A549 (cell line): ENCODE measurements around the gene ZMYND8. TPM values are rescaled to one million over a fixed set of nuclear protein-coding genes. Genes with fewer than 3 reads are reported as not detected.
"Not testable (repeated sequence)": the region's sequence is repeated elsewhere in the genome, so short reads cannot be mapped to it uniquely, and the experiment has no call there.

ENCODE experiments used
- ATAC-seq, 2 experiments: fragments of 200-7000 bp in 1 of 2; fragments of >200 bp in 1 of 2; cut with Nextera tagmentation in 1 of 2; cut with Tn5 transposase in 1 of 2; 3 replicates each; pipeline versions ENCODE4 v1.8.0 to v1.9.1; 2018 to 2020; ENCODE audit warnings: mild to moderate bottlenecking in 1 of 2, moderate library complexity in 1 of 2
- CTCF ChIA-PET: fragments of 300-600 bp; sonication (Branson Sonifier 250); formaldehyde crosslinking; extraction: SDS; loops from one replicate; lab custom pipeline; 2021; ENCODE audit warnings: antibody characterized with exemption, inconsistent platforms; lab: Yijun Ruan, JAX
- POLR2A ChIA-PET: fragments of 350-600 bp; formaldehyde crosslinking; extraction: SDS; loops from one replicate; lab custom pipeline; 2021; ENCODE audit warnings: antibody characterized with exemption, inconsistent platforms; lab: Yijun Ruan, JAX
- DNase-seq, 2 experiments: peaks; one replicate each; pipeline versions ENCODE4 v3.0.0 to v3.0.0-alpha.2; 2011 to 2016; ENCODE audit warnings: low read depth in 1 of 2, low spot score in 1 of 2
- FAIRE-seq: peaks from 2 replicates; lab custom pipeline; 2011; peaks lifted over from hg19 to GRCh38; lab: Jason Lieb, UNC
- H3K27ac ChIP-seq, 2 experiments: fragments of >200 bp; sonication (Bioruptor Twin); formaldehyde crosslinking; 3 replicates each; pipeline ENCODE4 v1.5.1; 2016 to 2017
- H3K4me1 ChIP-seq: fragments of >200 bp; sonication (Bioruptor Twin); formaldehyde crosslinking; 3 replicates; pipeline ENCODE4 v1.6.1; 2016
- H3K4me2 ChIP-seq: fragments of >200 bp; sonication (Bioruptor Twin); formaldehyde crosslinking; 3 replicates; pipeline ENCODE4 v1.6.1; 2016
- H3K4me3 ChIP-seq: fragments of >200 bp; sonication (Bioruptor Twin); formaldehyde crosslinking; 3 replicates; pipeline ENCODE4 v1.5.1; 2016
- H3K9me3 ChIP-seq: fragments of >200 bp; sonication (Bioruptor Twin); formaldehyde crosslinking; 3 replicates; pipeline ENCODE4 v1.6.1; 2016
- CEBPB ChIP-seq, 2 experiments: fragments of >200 bp in 1 of 2; sonication (Bioruptor Twin) in 1 of 2; formaldehyde crosslinking in 1 of 2; IDR thresholded peaks; 2 replicates each; pipeline ENCODE4 v1.6.1; 2012 to 2016
- FOSL2 ChIP-seq, 2 experiments: fragments of 450-650 bp in 1 of 2; fragments of >200 bp in 1 of 2; sonication (Bioruptor Twin) in 1 of 2; formaldehyde crosslinking; IDR thresholded peaks; 2 replicates each; pipeline versions ENCODE4 v1.5.0 to v1.6.1; 2016 to 2020; ENCODE audit warnings: mild to moderate bottlenecking in 1 of 2, moderate library complexity in 1 of 2
- FOXS1 ChIP-seq: fragments of 250-450 bp; sonication (Bioruptor Pico); IDR thresholded peaks from 2 replicates; pipeline ENCODE4 v1.5.0; 2020; ENCODE audit warnings: mild to moderate bottlenecking, moderate library complexity
- GATA3 ChIP-seq: IDR thresholded peaks from 2 replicates; pipeline ENCODE4 v1.6.1; 2012; ENCODE audit warnings: borderline replicate concordance
- HEYL ChIP-seq: fragments of 250-450 bp; sonication (Bioruptor Pico); IDR thresholded peaks from 2 replicates; pipeline ENCODE4 v1.8.0; 2021; ENCODE audit warnings: mild to moderate bottlenecking, moderate library complexity
- HOXB5 ChIP-seq: fragments of 250-450 bp; sonication (Bioruptor Pico); IDR thresholded peaks from 2 replicates; pipeline ENCODE4 v1.5.0; 2020; ENCODE audit warnings: mild to moderate bottlenecking, moderate library complexity
- JUN ChIP-seq, 2 experiments: fragments of >200 bp; sonication (Bioruptor Twin); formaldehyde crosslinking; IDR thresholded peaks; 2 replicates in 1 of 2; 3 replicates in 1 of 2; pipeline ENCODE4 v1.6.1; 2016 to 2017
- MYC ChIP-seq: IDR thresholded peaks from 2 replicates; pipeline ENCODE4 v1.6.1; 2012; ENCODE audit warnings: mild to moderate bottlenecking, inconsistent platforms, low read length, improper control_type of control experiment, borderline replicate concordance
- NFE2L2 ChIP-seq: fragments of 150-350 bp; conservative IDR thresholded peaks from 2 replicates; pipeline ENCODE4 v1.6.1; 2014; ENCODE audit warnings: low read length
- POLR2A ChIP-seq: IDR thresholded peaks from 2 replicates; pipeline ENCODE4 v1.6.1; 2012; ENCODE audit warnings: mild to moderate bottlenecking, low read length
- SREBF2 ChIP-seq: fragments of 450-650 bp; IDR thresholded peaks from 2 replicates; pipeline ENCODE4 v1.6.1; 2014; ENCODE audit warnings: mild to moderate bottlenecking, moderate library complexity
- ZFP36 ChIP-seq: fragments of 450-650 bp; IDR thresholded peaks from 2 replicates; pipeline ENCODE4 v1.6.1; 2014; ENCODE audit warnings: borderline replicate concordance; ENCODE audit not compliant: partially characterized antibody
- WGBS: methylation state at CpG from one replicate; pipeline ENCODE4 v1.1.6; 2017; ENCODE audit errors: missing lambda C conversion rate; 5-methylcytosine and 5-hydroxymethylcytosine counted together
- polyA plus RNA-seq, 4 experiments: library from polyadenylated mRNA; depleted of rRNA in 3 of 4; stranded (reverse); fragments of >200 nt; fragmentation: RNase III in 1 of 4; extraction: RNeasy Plus Mini Kit Qiagen cat#74134 plus additional on column Dnase treatment in 1 of 4; gene quantifications; 2 replicates in 3 of 4; 3 replicates in 1 of 4; pipeline ENCODE4 v1.2.3, GENCODE V29; 2011 to 2017
- TF ChIP-seq, protein P1 (sequence below): fragments of >200 bp; sonication (Bioruptor Twin); formaldehyde crosslinking; IDR thresholded peaks from 2 replicates; pipeline ENCODE4 v1.6.1; 2016
- TF ChIP-seq, protein P2 (sequence below): fragments of 200-600 bp; sonication (generic); IDR thresholded peaks from 2 replicates; pipeline ENCODE4 v1.6.1; 2016; ENCODE audit warnings: antibody characterized with exemption, mild to moderate bottlenecking, moderate library complexity
- TF ChIP-seq, protein P3 (sequence below): IDR thresholded peaks from 2 replicates; pipeline ENCODE4 v1.6.1; 2012

ZMYND8 gene
- polyA plus RNA-seq, 2 of the 4 experiments (the other 2 are of a cell fraction) = 10.4 to 24.9 TPM

DNA sequence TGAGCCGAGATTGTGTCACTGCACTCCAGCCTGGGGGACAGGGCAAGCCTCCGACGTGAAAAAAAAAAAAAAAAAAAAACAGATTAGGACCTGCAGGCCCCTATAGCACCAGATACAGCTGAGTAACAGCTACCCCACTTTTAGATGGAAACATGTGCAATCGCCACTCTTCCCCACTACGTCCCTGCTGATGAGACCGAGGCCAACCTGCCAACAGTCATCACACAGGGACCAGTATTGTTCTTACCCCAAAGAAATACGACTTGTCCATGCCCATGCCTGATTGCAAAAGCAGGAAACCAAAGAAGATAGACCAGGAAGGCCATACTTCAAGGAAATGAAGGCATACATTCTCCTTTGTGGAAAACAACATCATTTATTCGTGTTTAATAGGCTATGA lies 45.8 kb downstream of the ZMYND8 start:
- ChIA-PET POLR2A (no interaction called here), CTCF (interaction anchor here (0.8 to 2.5 kb wide), 2 partner anchors 38 to 558 kb away, joined by 3 to 9 read pairs; no protein-coding TSS in a partner anchor)
- TF ChIP-seq NFE2L2 (no peak), HEYL (CRISPR knock-in tag) (no peak), HOXB5 (CRISPR knock-in tag) (no peak), GATA3 (no peak), SREBF2 (no peak), POLR2A (no peak), JUN (IDR thresholded peaks at IDR 0.05) (no peak)
- TF ChIP-seq, protein P1, sequence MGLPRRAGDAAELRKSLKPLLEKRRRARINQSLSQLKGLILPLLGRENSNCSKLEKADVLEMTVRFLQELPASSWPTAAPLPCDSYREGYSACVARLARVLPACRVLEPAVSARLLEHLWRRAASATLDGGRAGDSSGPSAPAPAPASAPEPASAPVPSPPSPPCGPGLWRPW = no peak
- whole genome bisulfite sequencing = 84% methylated on average over 8 of the region's 8 CpGs
- H3K4me1 ChIP-seq = peaks cover 43% of the 10 kb centered on the region
- peak overlapping the region; percentile 92 to 94 for H3K27ac ChIP-seq
- no peak overlapping the region for H3K4me2 ChIP-seq
- H3K4me3 ChIP-seq = no peak overlapping the region
- DNase-seq (no peak), ATAC-seq (no peak), FAIRE-seq (no peak)
- no peaks in the 10 kb centered on the region for H3K9me3 ChIP-seq

DNA sequence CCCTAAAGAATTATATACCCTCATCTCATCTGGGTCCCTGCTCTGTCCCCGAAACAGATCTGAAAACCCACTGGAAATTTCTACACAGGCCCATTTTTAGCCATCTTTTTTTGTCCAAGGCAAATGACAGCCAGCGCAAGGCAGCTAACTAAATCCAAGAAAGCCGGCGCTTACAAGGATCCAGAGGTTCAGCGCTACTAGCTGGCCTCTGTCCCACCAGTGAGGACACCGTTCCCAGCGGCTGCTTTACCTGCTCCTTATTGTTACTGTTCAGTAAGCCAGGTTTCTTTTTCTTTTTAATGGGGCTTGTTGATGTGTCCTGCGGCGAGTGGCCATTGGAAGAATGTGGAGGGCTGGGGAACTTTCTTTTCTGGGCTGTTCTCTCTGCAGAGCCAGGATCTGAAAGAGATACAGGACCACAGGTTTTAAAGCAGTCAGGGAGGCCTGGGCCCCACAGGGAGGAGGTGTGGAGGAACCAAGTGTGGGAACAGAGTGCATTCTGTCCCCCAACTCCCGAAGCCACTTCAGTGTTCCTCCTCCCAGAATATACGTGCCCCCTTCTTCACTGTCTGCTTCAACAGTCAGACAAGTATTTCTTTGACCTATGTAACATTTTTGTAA lies 46.6 kb downstream of the ZMYND8 start:
- no peak overlapping the region for H3K4me3 ChIP-seq
- no peak for FAIRE-seq
- TF ChIP-seq, protein P2, sequence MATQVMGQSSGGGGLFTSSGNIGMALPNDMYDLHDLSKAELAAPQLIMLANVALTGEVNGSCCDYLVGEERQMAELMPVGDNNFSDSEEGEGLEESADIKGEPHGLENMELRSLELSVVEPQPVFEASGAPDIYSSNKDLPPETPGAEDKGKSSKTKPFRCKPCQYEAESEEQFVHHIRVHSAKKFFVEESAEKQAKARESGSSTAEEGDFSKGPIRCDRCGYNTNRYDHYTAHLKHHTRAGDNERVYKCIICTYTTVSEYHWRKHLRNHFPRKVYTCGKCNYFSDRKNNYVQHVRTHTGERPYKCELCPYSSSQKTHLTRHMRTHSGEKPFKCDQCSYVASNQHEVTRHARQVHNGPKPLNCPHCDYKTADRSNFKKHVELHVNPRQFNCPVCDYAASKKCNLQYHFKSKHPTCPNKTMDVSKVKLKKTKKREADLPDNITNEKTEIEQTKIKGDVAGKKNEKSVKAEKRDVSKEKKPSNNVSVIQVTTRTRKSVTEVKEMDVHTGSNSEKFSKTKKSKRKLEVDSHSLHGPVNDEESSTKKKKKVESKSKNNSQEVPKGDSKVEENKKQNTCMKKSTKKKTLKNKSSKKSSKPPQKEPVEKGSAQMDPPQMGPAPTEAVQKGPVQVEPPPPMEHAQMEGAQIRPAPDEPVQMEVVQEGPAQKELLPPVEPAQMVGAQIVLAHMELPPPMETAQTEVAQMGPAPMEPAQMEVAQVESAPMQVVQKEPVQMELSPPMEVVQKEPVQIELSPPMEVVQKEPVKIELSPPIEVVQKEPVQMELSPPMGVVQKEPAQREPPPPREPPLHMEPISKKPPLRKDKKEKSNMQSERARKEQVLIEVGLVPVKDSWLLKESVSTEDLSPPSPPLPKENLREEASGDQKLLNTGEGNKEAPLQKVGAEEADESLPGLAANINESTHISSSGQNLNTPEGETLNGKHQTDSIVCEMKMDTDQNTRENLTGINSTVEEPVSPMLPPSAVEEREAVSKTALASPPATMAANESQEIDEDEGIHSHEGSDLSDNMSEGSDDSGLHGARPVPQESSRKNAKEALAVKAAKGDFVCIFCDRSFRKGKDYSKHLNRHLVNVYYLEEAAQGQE = no peak
- TF ChIP-seq ZFP36 (no peak), FOXS1 (CRISPR knock-in tag) (no peak), MYC (no peak), HOXB5 (CRISPR knock-in tag) (no peak)
- TF ChIP-seq, protein P3, sequence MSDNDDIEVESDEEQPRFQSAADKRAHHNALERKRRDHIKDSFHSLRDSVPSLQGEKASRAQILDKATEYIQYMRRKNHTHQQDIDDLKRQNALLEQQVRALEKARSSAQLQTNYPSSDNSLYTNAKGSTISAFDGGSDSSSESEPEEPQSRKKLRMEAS = no peak
- no peak for DNase-seq
- ATAC-seq = no peak
- peak overlapping the region; percentile 92 to 94 for H3K27ac ChIP-seq
- ChIA-PET CTCF (no interaction called here), POLR2A (no interaction called here)
- H3K9me3 ChIP-seq = no peaks in the 10 kb centered on the region
- 96% methylated on average over 11 of the region's 11 CpGs for WGBS
- peaks cover 43% of the 10 kb centered on the region for H3K4me1 ChIP-seq
- no peak overlapping the region for H3K4me2 ChIP-seq

DNA sequence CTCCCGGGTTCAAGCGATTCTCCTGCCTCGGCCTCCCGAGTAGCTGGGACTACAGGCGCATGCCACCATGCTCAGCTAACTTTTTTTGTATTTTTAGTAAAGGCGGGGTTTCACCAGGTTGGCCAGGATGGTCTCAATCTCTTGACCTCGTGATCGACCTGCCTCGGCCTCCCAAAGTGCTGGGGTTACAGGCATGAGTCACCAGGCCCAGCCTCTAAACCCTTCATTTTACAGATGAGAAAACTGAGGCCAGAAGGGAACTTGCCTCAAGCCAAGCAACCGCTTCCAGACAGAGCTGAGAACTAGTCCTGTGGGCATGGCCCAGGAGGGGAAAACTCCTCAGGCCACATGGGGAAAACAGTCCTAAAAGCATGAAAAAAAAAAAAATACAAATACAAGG lies 47.1 kb downstream of the ZMYND8 start:
- CTCF ChIA-PET = interaction anchor here (0.7 to 1.8 kb wide), 4 partner anchors 13 to 78 kb away, joined by 3 to 10 read pairs (median 4); no protein-coding TSS in a partner anchor
- no peak overlapping the region for H3K4me2 ChIP-seq
- POLR2A ChIA-PET = no interaction called here
- H3K9me3 ChIP-seq = no peaks in the 10 kb centered on the region
- FAIRE-seq (no peak), DNase-seq (no peak), ATAC-seq (no peak)
- WGBS = 92% methylated on average over 10 of the region's 10 CpGs
- no peak overlapping the region for H3K4me3 ChIP-seq
- TF ChIP-seq FOSL2 (IDR thresholded peaks at IDR 0.05) = no peak
- 0 out of 2 replicates have a peak, but pooled peaks have one; percentile 22 for TF ChIP-seq FOSL2 (CRISPR knock-in tag; IDR thresholded peaks at IDR 0.05)
- no peak for TF ChIP-seq SREBF2
- H3K27ac ChIP-seq = peak overlapping the region; percentile 92 to 94
- H3K4me1 ChIP-seq = peaks cover 43% of the 10 kb centered on the region

DNA sequence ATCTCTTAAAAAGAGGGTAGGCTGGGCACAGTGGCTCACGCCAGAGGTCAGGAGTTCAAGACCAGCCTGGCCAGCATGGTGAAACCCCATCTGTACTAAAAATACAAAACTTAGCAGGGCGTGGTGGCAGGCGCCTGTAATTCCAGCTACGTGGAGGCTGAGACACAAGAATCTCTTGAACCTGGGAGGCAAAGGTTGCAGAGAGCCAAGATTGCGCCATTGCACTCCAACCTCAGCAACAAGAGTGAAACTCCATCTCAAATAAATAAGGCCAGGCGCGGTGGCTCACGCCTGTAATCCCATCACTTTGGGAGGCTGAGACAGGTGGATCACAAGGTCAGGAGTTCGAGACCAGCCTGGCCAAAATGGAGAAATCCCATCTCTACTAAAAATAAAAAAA lies 48.9 kb downstream of the ZMYND8 start:
- not testable (repeated sequence) for H3K9me3 ChIP-seq, H3K4me2 ChIP-seq, DNase-seq, ATAC-seq, H3K4me3 ChIP-seq, FAIRE-seq
- H3K27ac ChIP-seq = peak overlapping the region; percentile 92 to 94
- WGBS = 95% methylated on average over 9 of the region's 9 CpGs
- CTCF ChIA-PET = interaction anchor here (1.8 to 5.1 kb wide), 2 partner anchors 76 kb away, joined by 10 to 53 read pairs; no protein-coding TSS in a partner anchor
- peak; percentile 17 to 40; a peak in 1 of 4 replicates for TF ChIP-seq CEBPB (IDR thresholded peaks at IDR 0.05)
- POLR2A ChIA-PET = interaction anchor here (1.2 kb wide), 1 partner anchor 52 kb away, joined by 7 read pairs; no protein-coding TSS in a partner anchor
- H3K4me1 ChIP-seq = peaks cover 45% of the 10 kb centered on the region
